IMR-90 (cell line): Measurements from ENCODE around the gene BRF1. TPM values are rescaled to one million over a fixed set of nuclear protein-coding genes. Genes with fewer than 3 reads are reported as not detected.

Experiments used
- ATAC-seq: fragments of 200-7000 bp; cut with Tn5 transposase; 2 replicates; pipeline ENCODE4 v1.9.1; 2020; ENCODE audit warnings: low read depth, mild to moderate bottlenecking, moderate library complexity
- BruUV-seq: library from RNA; stranded (reverse); fragments of 400-500 nt; replicated peaks from 2 replicates; lab custom pipeline; 2021; lab: Mats Ljungman, UMichigan
- CTCF ChIA-PET: fragments of 300-600 bp; formaldehyde crosslinking; extraction: SDS; loops from one replicate; lab custom pipeline; 2021; ENCODE audit warnings: antibody characterized with exemption; lab: Yijun Ruan, JAX
- POLR2A ChIA-PET: fragments of 300-600 bp; sonication (Branson Sonifier 250); formaldehyde crosslinking; loops from one replicate; lab custom pipeline; 2022; ENCODE audit warnings: antibody characterized with exemption; ENCODE audit not compliant: unreplicated experiment; lab: Charles Lee
- DNase-seq: peaks from one replicate; pipeline ENCODE4 v3.0.0; 2013
- H2AFZ ChIP-seq: replicated peaks from 2 replicates; pipeline ENCODE3; 2013; ENCODE audit warnings: low read length, mild to moderate bottlenecking; ENCODE audit not compliant: poor library complexity
- H2AK5ac ChIP-seq: 2 replicates; pipeline ENCODE4 v1.6.1; 2013; ENCODE audit warnings: low read depth, low read length, inconsistent platforms
- H2AK9ac ChIP-seq: replicated peaks from 2 replicates; pipeline ENCODE3; 2013; ENCODE audit warnings: mild to moderate bottlenecking, low read depth, low read length, moderate library complexity; ENCODE audit not compliant: poor library complexity
- H2BK120ac ChIP-seq: 2 replicates; pipeline ENCODE4 v1.6.1; 2013; ENCODE audit warnings: low read depth, low read length, inconsistent platforms
- H2BK15ac ChIP-seq: 3 replicates; pipeline ENCODE4 v1.6.1; 2013; ENCODE audit warnings: low read depth, low read length, inconsistent platforms
- H2BK20ac ChIP-seq: 2 replicates; pipeline ENCODE4 v1.6.1; 2013; ENCODE audit warnings: low read depth, mild to moderate bottlenecking, inconsistent platforms, low read length, moderate library complexity
- H2BK5ac ChIP-seq: 2 replicates; pipeline ENCODE4 v1.6.1; 2013; ENCODE audit warnings: mild to moderate bottlenecking, low read depth, low read length, inconsistent platforms; ENCODE audit not compliant: poor library complexity, severe bottlenecking
- H3K14ac ChIP-seq: replicated peaks from 2 replicates; pipeline ENCODE4 v1.6.1; 2013; ENCODE audit warnings: low read depth, low read length, inconsistent platforms
- H3K18ac ChIP-seq: 2 replicates; pipeline ENCODE4 v1.6.1; 2013; ENCODE audit warnings: low read depth, low read length, control low read depth
- H3K23ac ChIP-seq: 2 replicates; pipeline ENCODE4 v1.6.1; 2013; ENCODE audit warnings: low read depth, low read length, inconsistent platforms
- H3K27ac ChIP-seq: 2 replicates; pipeline ENCODE4 v1.5.1; 2013; ENCODE audit warnings: mild to moderate bottlenecking, control low read depth, low read length; ENCODE audit not compliant: insufficient read depth
- H3K27me3 ChIP-seq: 2 replicates; pipeline ENCODE4 v1.6.1; 2013; ENCODE audit warnings: low read length; ENCODE audit not compliant: control insufficient read depth, insufficient read depth
- H3K36me3 ChIP-seq: 2 replicates; pipeline ENCODE4 v1.6.1; 2013; ENCODE audit warnings: low read length, mixed read lengths; ENCODE audit not compliant: control insufficient read depth, insufficient read depth
- H3K4ac ChIP-seq: 2 replicates; pipeline ENCODE4 v1.6.1; 2013; ENCODE audit warnings: low read depth, low read length, inconsistent platforms
- H3K4me1 ChIP-seq: 2 replicates; pipeline ENCODE4 v1.6.1; 2013; ENCODE audit warnings: low read length, mixed read lengths; ENCODE audit not compliant: control insufficient read depth, insufficient read depth
- H3K4me2 ChIP-seq: 2 replicates; pipeline ENCODE4 v1.6.1; 2013; ENCODE audit warnings: low read depth, mild to moderate bottlenecking, control low read depth, low read length, moderate library complexity
- H3K4me3 ChIP-seq: 2 replicates; pipeline ENCODE4 v1.5.1; 2013; ENCODE audit warnings: low read depth, mild to moderate bottlenecking, control low read depth, low read length, moderate library complexity; ENCODE audit not compliant: insufficient read depth
- H3K56ac ChIP-seq: 2 replicates; pipeline ENCODE4 v1.6.1; 2013; ENCODE audit warnings: low read length, inconsistent platforms; ENCODE audit not compliant: insufficient read depth; ENCODE audit errors: extremely low read depth
- H3K79me1 ChIP-seq, 2 experiments: 2 replicates each; pipeline ENCODE4 v1.6.1; 2013; ENCODE audit warnings: low read length in 2 of 2, inconsistent platforms in 1 of 2, low read depth in 1 of 2
- H3K9ac ChIP-seq: 2 replicates; pipeline ENCODE4 v1.6.1; 2013; ENCODE audit warnings: low read depth, low read length, control low read depth
- H3K9me1 ChIP-seq: 2 replicates; pipeline ENCODE4 v1.6.1; 2013; ENCODE audit warnings: low read length, inconsistent platforms; ENCODE audit not compliant: insufficient read depth
- H3K9me3 ChIP-seq: 2 replicates; pipeline ENCODE4 v1.6.1; 2013; ENCODE audit warnings: low read length; ENCODE audit not compliant: control insufficient read depth, insufficient read depth
- H4K20me1 ChIP-seq: 2 replicates; pipeline ENCODE4 v1.6.1; 2013; ENCODE audit warnings: low read length, inconsistent platforms; ENCODE audit not compliant: insufficient read depth
- H4K5ac ChIP-seq: 2 replicates; pipeline ENCODE4 v1.6.1; 2013; ENCODE audit warnings: mild to moderate bottlenecking, low read depth, low read length, control low read depth
- H4K8ac ChIP-seq, 2 experiments: 2 replicates each; pipeline ENCODE4 v1.6.1; 2013; ENCODE audit warnings: low read depth in 2 of 2, low read length in 2 of 2, control low read depth in 1 of 2, inconsistent platforms in 1 of 2
- H4K91ac ChIP-seq: 2 replicates; pipeline ENCODE4 v1.6.1; 2013; ENCODE audit warnings: low read depth, low read length, inconsistent platforms; ENCODE audit not compliant: insufficient read depth
- BHLHE40 ChIP-seq: fragments of 150-350 bp; IDR thresholded peaks from 2 replicates; pipeline ENCODE4 v1.6.1; 2016; ENCODE audit warnings: mild to moderate bottlenecking, low read depth, low read length
- CEBPB ChIP-seq: IDR thresholded peaks from 2 replicates; pipeline ENCODE4 v1.6.1; 2012; ENCODE audit warnings: low read depth, low read length, improper control_type of control experiment
- CHD1 ChIP-seq: IDR thresholded peaks from 2 replicates; pipeline ENCODE4 v1.6.1; 2012; ENCODE audit warnings: low read depth, low read length, improper control_type of control experiment
- FOS ChIP-seq: fragments of 150-350 bp; IDR thresholded peaks from 2 replicates; pipeline ENCODE4 v1.6.1; 2016; ENCODE audit warnings: low read depth, low read length
- MAFK ChIP-seq: IDR thresholded peaks from 2 replicates; pipeline ENCODE4 v1.6.1; 2012; ENCODE audit warnings: low read depth, low read length, improper control_type of control experiment
- MXI1 ChIP-seq: IDR thresholded peaks from 2 replicates; pipeline ENCODE4 v1.6.1; 2012; ENCODE audit warnings: low read depth, mild to moderate bottlenecking, low read length, moderate library complexity, borderline replicate concordance
- NFE2L2 ChIP-seq: fragments of 150-350 bp; IDR thresholded peaks from 2 replicates; pipeline ENCODE4 v1.6.1; 2016; ENCODE audit warnings: low read depth, mild to moderate bottlenecking, low read length
- RAD21 ChIP-seq: IDR thresholded peaks from 2 replicates; pipeline ENCODE4 v1.6.1; 2012; ENCODE audit warnings: low read length, improper control_type of control experiment
- RCOR1 ChIP-seq: IDR thresholded peaks from 2 replicates; pipeline ENCODE4 v1.6.1; 2012; ENCODE audit warnings: mild to moderate bottlenecking, low read length, improper control_type of control experiment; ENCODE audit not compliant: insufficient replicate concordance
- SMC3 ChIP-seq: fragments of 150-350 bp; IDR thresholded peaks from 2 replicates; pipeline ENCODE4 v1.6.1; 2016; ENCODE audit warnings: low read depth, mild to moderate bottlenecking, antibody characterized with exemption, low read length, moderate library complexity
- WGBS, 2 experiments: methylation state at CpG; one replicate each; pipeline versions ENCODE4 v1.1.5 to v1.1.7; 2013; ENCODE audit warnings: missing lambda C conversion rate in 2 of 2; ENCODE audit not compliant: insufficient read length in 1 of 2; ENCODE audit errors: extremely low coverage in 2 of 2; 5-methylcytosine and 5-hydroxymethylcytosine counted together
- dilution Hi-C: fragments of 300-500 bp; cut with HindIII; formaldehyde crosslinking; loops from one replicate; pipeline ENCODE4 v1.14.3; 2018; ENCODE audit warnings: low sequenced_read_pairs; ENCODE audit not compliant: unreplicated experiment
- in situ Hi-C: fragments of 300-500 bp; cut with MboI; formaldehyde crosslinking; loops from 3 replicates; pipeline ENCODE4 v1.14.3; 2019; ENCODE audit warnings: low sequenced_read_pairs, inconsistent platforms, mixed read lengths
- intact Hi-C: fragments of 100-400 bp; cut with micrococcal nuclease; formaldehyde crosslinking; loops from 2 replicates; pipeline ENCODE4 v1.10.0; 2022
- polyA plus RNA-seq, 3 experiments: library from polyadenylated mRNA; depleted of rRNA; stranded (reverse); fragments of >200 nt; gene quantifications; 2 replicates each; pipeline ENCODE4 v1.2.3, GENCODE V29; 2012; ENCODE audit warnings: low replicate concordance in 1 of 3
- total RNA-seq: library from RNA; depleted of rRNA; stranded (reverse); fragments of >200 nt; gene quantifications from 2 replicates; pipeline ENCODE4 v1.2.3, GENCODE V29; 2012
- TF ChIP-seq, protein P1 (sequence below): fragments of 150-350 bp; IDR thresholded peaks from 2 replicates; pipeline ENCODE4 v1.6.1; 2017; ENCODE audit warnings: mild to moderate bottlenecking, antibody characterized with exemption, low read length, low read depth

Gene BRF1
- total and polyA plus RNA-seq, 2 of the 4 experiments (the other 2 are of a cell fraction) = 12.4 to 16.7 TPM

DNA sequence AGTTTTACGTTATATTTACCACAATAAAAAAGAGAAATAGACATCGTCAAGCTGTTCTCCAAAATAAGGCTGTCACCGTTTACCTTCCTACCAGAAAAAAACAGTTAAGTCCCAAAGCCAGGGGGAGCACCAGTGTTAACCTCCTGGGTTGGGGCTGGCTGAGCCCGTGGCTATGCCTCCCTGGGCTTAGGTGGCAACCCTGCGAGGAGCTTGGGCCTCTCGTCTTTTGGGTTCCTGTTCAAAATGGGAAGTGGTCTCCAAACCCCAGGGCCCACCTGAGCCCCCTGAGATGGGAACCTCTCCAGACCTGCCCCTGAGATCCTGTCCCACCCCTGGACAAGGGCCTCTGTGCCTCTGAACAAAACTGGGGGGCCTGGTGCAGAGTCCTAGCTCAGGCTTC, 36.6 kb upstream of the BRF1 start:
- Histone ChIP-seq H4K5ac (no peak overlapping the region), H3K4me3 (no peak overlapping the region), H4K91ac (no peak overlapping the region), H3K9me3 (no peaks in the 10 kb centered on the region), H2AK5ac (no peak overlapping the region), H3K27ac (no peak overlapping the region), H3K14ac (no peak overlapping the region), H3K27me3 (no peaks in the 10 kb centered on the region), H3K4me2 (no peak overlapping the region), H3K18ac (no peak overlapping the region), H3K23ac (no peak overlapping the region), H2BK15ac (no peak overlapping the region), H2AK9ac (no peak overlapping the region), H3K4me1 (0 out of 2 replicates have a peak, but pooled peaks cover 1% of the 10 kb centered on the region), H2BK120ac (no peak overlapping the region), H4K20me1 (peaks cover 65% of the 10 kb centered on the region), H4K8ac (no peak overlapping the region), H3K36me3 (no peaks in the 10 kb centered on the region), H2BK20ac (no peak overlapping the region), H2AFZ (no peak overlapping the region), H2BK5ac (no peak overlapping the region), H3K4ac (no peak overlapping the region), H3K79me1 (peaks cover 10 to 60% of the 10 kb centered on the region in 2 experiments), H3K9ac (no peak overlapping the region), H3K9me1 (peaks cover 2% of the 10 kb centered on the region; the same call in 1 of the 2 replicates), H3K56ac (no peak overlapping the region)
- in situ Hi-C loops = no loop called here
- no peak for ATAC-seq
- intact Hi-C loops = no loop called here
- no peak for DNase-seq
- TF ChIP-seq CHD1 = no peak
- TF ChIP-seq, protein P1, sequence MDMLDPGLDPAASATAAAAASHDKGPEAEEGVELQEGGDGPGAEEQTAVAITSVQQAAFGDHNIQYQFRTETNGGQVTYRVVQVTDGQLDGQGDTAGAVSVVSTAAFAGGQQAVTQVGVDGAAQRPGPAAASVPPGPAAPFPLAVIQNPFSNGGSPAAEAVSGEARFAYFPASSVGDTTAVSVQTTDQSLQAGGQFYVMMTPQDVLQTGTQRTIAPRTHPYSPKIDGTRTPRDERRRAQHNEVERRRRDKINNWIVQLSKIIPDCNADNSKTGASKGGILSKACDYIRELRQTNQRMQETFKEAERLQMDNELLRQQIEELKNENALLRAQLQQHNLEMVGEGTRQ = no peak
- TF ChIP-seq FOS = no peak
- TF ChIP-seq CEBPB = no peak
- no peak for TF ChIP-seq NFE2L2
- TF ChIP-seq RAD21 = no peak
- TF ChIP-seq MAFK = no peak
- TF ChIP-seq SMC3 = no peak
- no peak for TF ChIP-seq MXI1
- no peak for TF ChIP-seq BHLHE40
- no peak for TF ChIP-seq RCOR1
- dilution Hi-C loops = no loop called here
- ChIA-PET CTCF (no interaction called here), POLR2A (no interaction called here)
- no TSS peak for BruUV-seq
- 86% methylated on average over 3 of the region's 6 CpGs; no CpG with 5 or more reads in 1 of the 2 experiments for WGBS, 2 experiments
